ENCODE measurements around the gene WNT11.

The WNT11 gene

GRCh38 chr11:76151556-76152085 is 54.7 kb downstream of the WNT11 start:
- no peak for DNase-seq

- no peak for DNase-seq
These were observed 56.2 kb downstream of the WNT11 start for GRCh38 chr11:76150141-76150540.

GRCh38 chr11:76149713-76150112 is 56.6 kb downstream of the WNT11 start:
- no peak for DNase-seq

GRCh38 chr11:76148941-76149613 is 57.2 kb downstream of the WNT11 start:
- no peak for DNase-seq

GRCh38 chr11:76148231-76148630 is 58.1 kb downstream of the WNT11 start:
- DNase-seq, result no peak

GRCh38 chr11:76147106-76147740 is 59.1 kb downstream of the WNT11 start:
- DNase-seq, result no peak

GRCh38 chr11:76143274-76143673 is 63.0 kb downstream of the WNT11 start:
- no peak for DNase-seq

GRCh38 chr11:76141901-76142588 is 64.3 kb downstream of the WNT11 start:
- DNase-seq, result no peak

GRCh38 chr11:76140912-76141574 is 65.3 kb downstream of the WNT11 start:
- DNase-seq, result no peak

- no peak for DNase-seq
These were observed 67.0 kb downstream of the WNT11 start for GRCh38 chr11:76139314-76139713.

All from CD4-positive, alpha-beta T cell treated with Interferon gamma for 1 hour (primary cell).